Stimulated activated naive CD8-positive, alpha-beta T cell treated with anti-CD3 and anti-CD28 coated beads, Interleukin-15, amount 100 ng/mL, for 72 hours (primary cell): ENCODE data around the gene ARID5B.

ENCODE experiments used
- ATAC-seq: fragments of 150-1000 bp; cut with Tn5 transposase; 2 replicates; pipeline ENCODE4 v1.10.0; 2021; ENCODE audit warnings: mild to moderate bottlenecking, moderate library complexity
- DNase-seq, 2 donors: peaks; one replicate each; pipeline ENCODE4 v3.0.0; 2021 to 2022
- H3K27ac Mint-ChIP-seq, 2 donors: one replicate each; pipeline ENCODE4 v1.8.0; 2022; ENCODE audit warnings: mild to moderate bottlenecking in 2 of 2, mixed read lengths in 2 of 2, moderate library complexity in 2 of 2
- H3K27me3 Mint-ChIP-seq: one replicate; pipeline ENCODE4 v1.8.0; 2022; ENCODE audit warnings: mixed read lengths
- H3K4me1 Mint-ChIP-seq: one replicate; pipeline ENCODE4 v1.8.0; 2022; ENCODE audit warnings: mild to moderate bottlenecking, mixed read lengths
- H3K4me3 Mint-ChIP-seq, 2 donors: one replicate each; pipeline ENCODE4 v1.8.0; 2022; ENCODE audit warnings: mild to moderate bottlenecking in 2 of 2, mixed read lengths in 2 of 2, moderate library complexity in 1 of 2
- H3K9me3 Mint-ChIP-seq, 2 donors: one replicate each; pipeline ENCODE4 v1.8.0; 2022; ENCODE audit warnings: mixed read lengths in 2 of 2

The ARID5B gene

DNA sequence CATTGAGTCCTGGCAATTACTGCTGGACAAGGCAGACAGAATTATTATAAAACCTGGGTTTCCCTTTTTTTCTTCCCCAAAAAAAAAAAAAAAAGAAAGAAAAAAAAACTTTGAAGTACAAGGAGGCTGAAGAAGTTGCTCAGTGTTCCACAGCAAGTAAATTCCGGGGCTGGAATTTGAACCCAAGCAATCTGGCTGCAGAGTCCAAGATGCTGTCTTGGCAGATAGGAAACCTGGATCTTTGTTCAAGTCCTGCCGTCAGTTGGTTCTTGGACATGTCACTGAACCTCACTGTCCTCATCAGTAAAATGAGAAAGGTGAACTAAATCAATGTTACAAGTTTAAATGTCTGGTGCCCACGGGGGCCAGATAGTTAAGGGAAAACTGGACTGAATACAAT, 35.3 kb downstream of the ARID5B start:
- H3K27ac Mint-ChIP-seq: peak overlapping the region; percentile 83 to 86
- ATAC-seq: no peak
- H3K4me3 Mint-ChIP-seq: peak overlapping the region in 1 of 2 donors; percentile 11
- no peaks in the 10 kb centered on the region for H3K27me3 Mint-ChIP-seq
- no peak for DNase-seq
- H3K4me1 Mint-ChIP-seq: peaks cover 83% of the 10 kb centered on the region
- no peaks in the 10 kb centered on the region for H3K9me3 Mint-ChIP-seq

DNA sequence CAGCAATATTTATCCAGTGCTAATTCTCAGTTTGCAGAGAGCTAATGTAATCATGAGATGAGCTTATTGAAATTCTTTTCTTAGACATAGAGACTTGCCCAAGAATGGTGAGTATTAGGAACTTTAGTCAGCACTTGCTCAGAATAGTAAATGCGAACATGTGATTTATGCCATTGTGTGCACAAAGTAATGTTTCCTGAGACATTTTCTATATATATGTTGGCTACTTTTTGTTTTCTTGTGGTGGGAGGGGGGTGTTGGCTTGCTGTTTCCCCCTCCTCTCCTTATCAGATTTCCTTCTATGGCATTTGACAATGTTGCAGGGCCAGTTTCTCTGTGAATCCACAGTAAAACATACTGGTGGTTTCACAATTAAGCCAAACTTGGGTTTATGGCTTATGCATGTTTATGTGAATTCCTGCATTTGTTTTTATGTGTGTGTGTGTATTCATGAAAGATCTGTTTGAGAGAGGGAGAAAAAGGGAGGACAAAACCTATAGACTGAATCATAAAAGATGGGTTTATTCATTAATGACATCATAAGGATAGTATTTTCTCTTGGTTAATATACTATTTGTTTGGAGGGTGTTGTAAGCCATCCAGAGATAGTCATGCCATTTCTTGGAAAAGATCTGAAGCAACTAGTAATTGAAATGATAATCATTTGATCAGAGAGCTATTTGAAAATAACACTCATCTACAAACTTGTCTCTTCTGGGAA, 36.3 kb downstream of the ARID5B start:
- Mint-ChIP-seq H3K27ac (peak overlapping the region; percentile 86 to 98), H3K9me3 (no peaks in the 10 kb centered on the region), H3K4me3 (peak overlapping the region; percentile 16 to 83), H3K27me3 (no peaks in the 10 kb centered on the region), H3K4me1 (peaks cover 85% of the 10 kb centered on the region)
- no peak for DNase-seq
- peak; percentile 65 for ATAC-seq

GRCh38 chr10:61939902-61940301, 38.4 kb downstream of the ARID5B start:
- no peak for ATAC-seq
- H3K4me3 Mint-ChIP-seq: peak overlapping the region; percentile 51 to 83

GRCh38 chr10:61941202-61941681, 39.7 kb downstream of the ARID5B start:
- no peak for ATAC-seq
- peak overlapping the region; percentile 1 to 50 for H3K27ac Mint-ChIP-seq
- no peak for DNase-seq
- H3K4me1 Mint-ChIP-seq: peaks cover 79% of the 10 kb centered on the region
- H3K9me3 Mint-ChIP-seq: no peaks in the 10 kb centered on the region
- peak overlapping the region; percentile 41 to 61 for H3K4me3 Mint-ChIP-seq
- H3K27me3 Mint-ChIP-seq: no peaks in the 10 kb centered on the region

More at GRCh38 chr10:61939902-61940301, 38.4 kb downstream of the ARID5B start:
- Mint-ChIP-seq H3K4me1 (peaks cover 83% of the 10 kb centered on the region), H3K27me3 (no peaks in the 10 kb centered on the region), H3K9me3 (no peaks in the 10 kb centered on the region), H3K27ac (peak overlapping the region in 1 of 2 donors; percentile 50)
- DNase-seq: no peak

DNA sequence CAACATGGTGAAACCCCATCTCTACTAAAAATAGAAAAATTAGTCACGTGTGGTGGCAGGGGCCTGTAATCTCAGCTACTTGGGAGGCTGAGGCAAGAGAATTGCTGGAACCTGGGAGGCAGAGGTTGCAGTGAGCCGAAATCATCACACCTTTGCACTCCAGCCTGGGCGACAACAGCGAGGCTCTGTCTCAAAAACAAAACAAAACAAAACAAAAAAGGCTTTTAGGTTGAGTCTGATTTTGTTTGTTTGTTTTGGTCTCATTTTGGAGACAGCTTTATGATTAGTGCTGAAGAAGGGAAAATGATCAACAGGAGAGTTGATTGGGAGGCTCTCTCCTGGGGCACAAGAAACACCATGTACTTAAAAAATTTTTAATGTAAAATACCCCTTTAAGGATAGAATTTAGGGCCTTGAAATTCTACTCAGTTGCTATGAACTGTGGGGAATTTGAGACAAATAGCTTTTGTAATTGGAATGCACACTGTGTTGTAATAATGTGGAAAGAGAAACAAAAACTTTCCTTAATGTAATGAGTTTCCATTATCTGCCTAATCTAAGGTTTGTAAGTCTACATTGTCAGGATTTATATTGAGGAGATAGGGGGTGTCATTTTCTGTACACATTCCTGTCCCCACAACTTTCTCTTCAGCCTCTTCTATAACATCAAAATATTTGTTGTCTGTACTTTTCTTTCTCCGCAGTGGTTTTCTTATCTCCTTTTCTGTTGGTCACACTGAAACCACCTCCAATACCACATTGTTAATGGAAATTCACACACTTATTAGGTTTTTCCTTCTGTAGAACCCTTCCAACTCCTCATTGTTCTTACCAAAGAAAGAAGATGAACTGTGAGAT, 41.3 kb downstream of the ARID5B start:
- ATAC-seq (no peak), DNase-seq (no peak)
- Mint-ChIP-seq H3K4me3 (peak overlapping the region; percentile 66 to 74), H3K9me3 (no peaks in the 10 kb centered on the region), H3K27me3 (no peaks in the 10 kb centered on the region), H3K27ac (peak overlapping the region; percentile 92 to 94), H3K4me1 (peaks cover 67% of the 10 kb centered on the region)

GRCh38 chr10:61943674-61944378, 42.3 kb downstream of the ARID5B start:
- no peaks in the 10 kb centered on the region for H3K9me3 Mint-ChIP-seq
- DNase-seq: peak; percentile 29 to 41
- ATAC-seq: peak; percentile 91
- no peaks in the 10 kb centered on the region for H3K27me3 Mint-ChIP-seq
- peak overlapping the region; percentile 66 to 74 for H3K4me3 Mint-ChIP-seq
- H3K27ac Mint-ChIP-seq: peak overlapping the region; percentile 92 to 94
- H3K4me1 Mint-ChIP-seq: peaks cover 57% of the 10 kb centered on the region

DNA sequence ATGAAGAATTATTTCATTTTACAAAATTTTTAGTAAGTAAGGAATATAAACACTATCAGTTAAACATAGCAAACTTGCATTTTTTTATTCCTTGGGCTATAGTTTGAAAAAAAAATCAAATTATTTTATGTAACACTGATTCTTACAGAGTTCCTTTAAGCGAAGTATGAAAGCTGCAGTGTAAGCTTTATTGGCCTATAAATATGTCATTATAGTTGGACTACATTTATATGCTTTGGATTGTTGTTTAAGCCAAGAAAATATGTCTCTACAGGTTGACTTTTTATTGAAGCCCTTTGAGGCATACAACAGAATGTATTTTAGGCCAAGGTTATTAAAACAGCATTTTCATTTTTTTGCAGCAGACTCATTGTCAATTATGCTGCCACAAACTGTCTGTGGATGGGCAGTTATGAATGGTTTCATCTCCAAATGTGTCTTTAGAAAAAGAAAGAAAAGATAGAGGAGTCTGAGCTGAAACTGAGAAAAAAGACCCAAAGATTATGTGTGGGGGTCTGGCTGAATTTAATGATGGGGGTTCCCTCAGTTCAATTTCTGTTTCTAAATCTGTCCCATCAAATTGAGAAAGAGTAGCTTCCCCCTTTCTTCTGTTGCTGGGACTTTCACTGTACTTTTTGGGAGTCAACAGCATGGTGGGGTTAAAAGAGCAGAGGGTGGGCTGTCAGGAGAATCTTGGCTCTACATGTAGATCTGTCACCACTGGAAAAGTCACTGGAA, 43.1 kb downstream of the ARID5B start:
- DNase-seq: no peak
- Mint-ChIP-seq H3K9me3 (no peaks in the 10 kb centered on the region), H3K27me3 (no peaks in the 10 kb centered on the region), H3K27ac (peak overlapping the region; percentile 92 to 94), H3K4me3 (peak overlapping the region; percentile 59 to 64), H3K4me1 (peaks cover 50% of the 10 kb centered on the region)
- ATAC-seq: no peak

DNA sequence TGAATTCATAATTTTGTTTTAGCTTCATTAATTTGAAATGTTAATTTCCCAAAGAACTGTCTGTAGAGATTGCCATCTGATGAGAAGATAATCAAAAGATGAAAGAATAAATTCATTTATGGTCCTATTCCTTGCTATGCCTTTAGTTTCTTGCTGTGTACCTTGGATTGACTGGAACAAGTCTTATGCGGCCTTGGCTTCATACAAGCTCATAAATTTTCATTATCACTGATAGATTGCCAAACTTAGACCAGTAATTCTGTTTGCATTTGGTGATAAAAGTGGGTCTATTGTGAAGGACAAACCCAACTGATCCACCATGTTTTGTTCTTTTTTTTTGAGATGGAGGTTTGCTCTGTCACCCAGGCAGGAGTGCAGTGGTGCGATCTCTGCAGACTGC, 48.2 kb downstream of the ARID5B start:
- Mint-ChIP-seq H3K27ac (no peak overlapping the region), H3K4me3 (no peak overlapping the region), H3K4me1 (peaks cover 12% of the 10 kb centered on the region), H3K27me3 (no peaks in the 10 kb centered on the region), H3K9me3 (no peaks in the 10 kb centered on the region)
- ATAC-seq (no peak), DNase-seq (no peak)

GRCh38 chr10:61950449-61951143, 49.1 kb downstream of the ARID5B start:
- ATAC-seq (no peak), DNase-seq (no peak)
- peaks cover 15% of the 10 kb centered on the region for H3K4me1 Mint-ChIP-seq
- no peaks in the 10 kb centered on the region for H3K27me3 Mint-ChIP-seq
- no peaks in the 10 kb centered on the region for H3K9me3 Mint-ChIP-seq
- H3K27ac Mint-ChIP-seq: no peak overlapping the region
- no peak overlapping the region for H3K4me3 Mint-ChIP-seq

- DNase-seq (no peak), ATAC-seq (no peak)
- H3K9me3 Mint-ChIP-seq: no peaks in the 10 kb centered on the region
- no peaks in the 10 kb centered on the region for H3K27me3 Mint-ChIP-seq
- H3K27ac Mint-ChIP-seq: no peak overlapping the region
- peaks cover 20% of the 10 kb centered on the region for H3K4me1 Mint-ChIP-seq
- no peak overlapping the region for H3K4me3 Mint-ChIP-seq
These were observed 49.6 kb downstream of the ARID5B start for GRCh38 chr10:61951144-61951483.

DNA sequence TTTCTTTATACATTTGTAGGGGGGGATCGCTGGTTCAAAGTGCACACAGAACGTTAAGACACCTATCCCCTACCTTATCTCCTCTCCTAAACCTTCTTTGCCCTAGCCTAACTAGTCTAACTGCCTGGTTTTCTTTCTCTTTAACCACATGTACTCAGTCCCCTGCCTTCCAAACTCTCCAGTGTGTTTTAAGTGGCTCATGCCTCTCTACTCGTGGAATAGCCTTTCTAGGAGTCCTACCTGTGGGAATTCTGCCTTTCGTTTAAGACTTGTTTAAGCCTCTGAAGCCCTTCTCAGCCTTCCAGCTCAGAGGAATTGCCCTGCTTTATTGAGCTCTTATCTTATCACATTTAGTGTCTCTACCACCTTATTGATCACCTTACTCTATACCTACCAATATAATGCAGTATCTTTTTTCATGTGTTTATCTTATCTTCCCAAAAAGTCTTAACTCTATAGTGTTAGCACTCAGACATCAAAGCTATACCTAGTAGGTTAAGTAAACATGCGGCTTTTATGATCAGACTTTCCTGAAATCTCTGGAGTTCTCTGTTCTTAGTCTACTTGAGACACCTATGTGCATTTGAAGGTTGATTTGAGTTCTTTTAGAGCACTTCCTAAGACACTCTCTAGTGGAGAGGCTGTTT, 50.7 kb downstream of the ARID5B start:
- Mint-ChIP-seq H3K27ac (peak overlapping the region in 1 of 2 donors; percentile 1), H3K4me3 (no peak overlapping the region), H3K9me3 (no peaks in the 10 kb centered on the region), H3K27me3 (no peaks in the 10 kb centered on the region), H3K4me1 (peaks cover 29% of the 10 kb centered on the region)
- ATAC-seq (no peak), DNase-seq (no peak)

DNA sequence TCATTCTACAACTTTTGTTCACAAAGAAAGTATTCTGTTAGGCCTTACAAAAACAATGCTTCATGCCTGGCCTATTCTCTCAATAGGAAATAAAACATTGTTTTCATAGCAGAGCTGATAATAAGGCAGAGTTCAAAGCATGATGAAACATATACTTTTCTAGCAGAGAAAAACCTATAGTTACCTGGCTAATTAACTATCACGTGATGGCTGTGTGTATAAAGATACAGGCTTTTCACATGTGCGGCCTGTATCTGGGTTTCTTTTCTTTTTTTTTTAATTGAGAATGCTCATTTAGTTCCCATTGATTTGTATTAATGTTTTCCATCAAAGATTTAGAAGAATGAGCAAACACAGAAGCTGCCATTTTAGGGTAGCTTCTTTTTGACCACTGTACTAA, 51.7 kb downstream of the ARID5B start:
- DNase-seq (no peak), ATAC-seq (no peak)
- no peak overlapping the region for H3K27ac Mint-ChIP-seq
- H3K27me3 Mint-ChIP-seq: no peaks in the 10 kb centered on the region
- no peaks in the 10 kb centered on the region for H3K9me3 Mint-ChIP-seq
- H3K4me3 Mint-ChIP-seq: no peak overlapping the region
- peaks cover 38% of the 10 kb centered on the region for H3K4me1 Mint-ChIP-seq

DNA sequence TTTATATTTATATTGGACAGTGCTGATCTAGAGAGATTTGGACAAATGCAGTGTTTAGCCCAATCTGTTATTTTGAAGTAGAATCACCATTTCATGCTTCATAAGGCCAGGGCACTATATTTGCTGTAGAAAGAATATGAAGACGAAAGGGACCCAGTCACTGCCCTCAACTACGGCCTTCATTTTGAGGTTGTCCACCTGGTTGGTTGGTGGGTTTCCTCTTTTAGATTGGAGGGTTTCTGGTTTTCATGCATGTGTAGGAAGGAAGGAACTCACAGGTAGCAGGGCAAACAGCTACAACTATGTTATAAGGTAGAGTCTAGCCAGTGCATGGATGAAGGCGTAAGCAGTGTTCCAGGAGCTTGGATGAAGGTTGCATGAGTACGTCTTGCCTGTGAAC, 56.3 kb downstream of the ARID5B start:
- Mint-ChIP-seq H3K27ac (no peak overlapping the region), H3K9me3 (no peaks in the 10 kb centered on the region)

GRCh38 chr10:61958311-61958710, 56.8 kb downstream of the ARID5B start:
- H3K9me3 Mint-ChIP-seq: no peaks in the 10 kb centered on the region
- no peaks in the 10 kb centered on the region for H3K27me3 Mint-ChIP-seq
- no peak overlapping the region for H3K27ac Mint-ChIP-seq
- ATAC-seq: no peak
- H3K4me3 Mint-ChIP-seq: no peak overlapping the region
- peaks cover 68% of the 10 kb centered on the region for H3K4me1 Mint-ChIP-seq
- no peak for DNase-seq

More for the DNA sequence above, 56.3 kb downstream of the ARID5B start:
- ATAC-seq: no peak
- DNase-seq: no peak
- H3K4me1 Mint-ChIP-seq: peaks cover 63% of the 10 kb centered on the region
- H3K27me3 Mint-ChIP-seq: no peaks in the 10 kb centered on the region
- H3K4me3 Mint-ChIP-seq: no peak overlapping the region
